Endothelial cell of umbilical vein (primary cell): ENCODE results near the gene SIVA1. TPM values are rescaled to one million over a fixed set of nuclear protein-coding genes. Genes with fewer than 3 reads are reported as not detected.

ENCODE experiments used
- BruUV-seq: library from RNA; stranded (reverse); fragments of 400-500 nt; replicated peaks from 2 replicates; lab custom pipeline; 2021; lab: Mats Ljungman, UMichigan
- CTCF ChIA-PET: fragments of 300-600, 350-600 bp; sonication (Branson Sonifier 250); formaldehyde crosslinking; loops from one replicate; lab custom pipeline; 2021; ENCODE audit warnings: antibody characterized with exemption, inconsistent platforms; lab: Charles Lee
- POLR2A ChIA-PET: fragments of 300-600, 350-600 bp; sonication (Branson Sonifier 250); formaldehyde crosslinking; loops from one replicate; lab custom pipeline; 2021; ENCODE audit warnings: antibody characterized with exemption, inconsistent platforms; lab: Charles Lee
- DNase-seq: peaks from one replicate; pipeline ENCODE4 v3.0.0-alpha.2; 2011; ENCODE audit warnings: low read depth, low spot score
- FAIRE-seq: peaks from 2 replicates; lab custom pipeline; 2011; peaks lifted over from hg19 to GRCh38; lab: Jason Lieb, UNC
- H2AFZ ChIP-seq: 2 replicates; pipeline ENCODE4 v1.6.0; 2012; ENCODE audit warnings: low read depth, low read length, control low read depth, inconsistent platforms
- H3K27ac ChIP-seq: 2 replicates; pipeline ENCODE4 v1.5.1; 2011; ENCODE audit warnings: low read depth, mild to moderate bottlenecking, control low read depth, low read length, moderate library complexity; ENCODE audit not compliant: insufficient read depth
- H3K27me3 ChIP-seq, 2 experiments: 2 replicates each; pipeline versions ENCODE4 v1.6.0 to v1.6.1; 2011; ENCODE audit warnings: low read length in 2 of 2, mixed read lengths in 1 of 2; ENCODE audit not compliant: control insufficient read depth in 2 of 2, insufficient read depth in 2 of 2
- H3K36me3 ChIP-seq, 2 experiments: 2 replicates in 1 of 2; 3 replicates in 1 of 2; pipeline ENCODE4 v1.5.1; 2011; ENCODE audit warnings: low read length in 2 of 2, mild to moderate bottlenecking in 1 of 2, moderate library complexity in 1 of 2; ENCODE audit not compliant: control insufficient read depth in 2 of 2, insufficient read depth in 2 of 2; ENCODE audit errors: extremely low read depth in 1 of 2
- H3K4me1 ChIP-seq: 3 replicates; pipeline ENCODE4 v1.5.1; 2011; ENCODE audit warnings: mild to moderate bottlenecking, low read length; ENCODE audit not compliant: control insufficient read depth, insufficient read depth; ENCODE audit errors: extremely low read depth
- H3K4me2 ChIP-seq: 2 replicates; pipeline ENCODE4 v1.6.1; 2011; ENCODE audit warnings: low read length, control low read depth, mixed read lengths; ENCODE audit not compliant: insufficient read depth
- H3K4me3 ChIP-seq, 3 experiments: fragments of 200-600 bp in 1 of 3; sonication (generic), shearing (Covaris generic) in 1 of 3; replicated peaks in 1 of 3; 2 replicates each; pipeline ENCODE4 v1.5.1; 2011 to 2016; ENCODE audit warnings: control low read depth in 3 of 3, low read length in 3 of 3, mild to moderate bottlenecking in 2 of 3, inconsistent platforms in 1 of 3, low read depth in 1 of 3, moderate library complexity in 1 of 3; ENCODE audit not compliant: insufficient read depth in 1 of 3
- H3K79me2 ChIP-seq: 2 replicates; pipeline ENCODE4 v1.6.0; 2012; ENCODE audit warnings: low read length, inconsistent platforms; ENCODE audit not compliant: control insufficient read depth, insufficient read depth
- H3K9ac ChIP-seq: replicated peaks from 2 replicates; pipeline ENCODE3; 2011; ENCODE audit warnings: low read length, control low read depth; ENCODE audit not compliant: insufficient read depth; ENCODE audit errors: extremely low read depth
- H3K9me1 ChIP-seq: replicated peaks from 3 replicates; pipeline ENCODE4 v1.6.0; 2011; ENCODE audit warnings: mild to moderate bottlenecking, low read length; ENCODE audit not compliant: control insufficient read depth, insufficient read depth; ENCODE audit errors: extremely low read depth
- H3K9me3 ChIP-seq: replicated peaks from 2 replicates; pipeline ENCODE4 v1.5.1; 2012; ENCODE audit warnings: low read length, inconsistent platforms; ENCODE audit not compliant: control insufficient read depth, insufficient read depth
- H4K20me1 ChIP-seq: replicated peaks from 2 replicates; pipeline ENCODE3; 2011; ENCODE audit warnings: mild to moderate bottlenecking, low read length; ENCODE audit not compliant: control insufficient read depth, insufficient read depth; ENCODE audit errors: extremely low read depth
- EZH2 ChIP-seq: IDR thresholded peaks from 2 replicates; pipeline ENCODE4 v1.6.1; 2012; ENCODE audit warnings: borderline replicate concordance, low read depth, mild to moderate bottlenecking, moderate library complexity, low read length, inconsistent platforms; ENCODE audit not compliant: severe bottlenecking
- FOS ChIP-seq: IDR thresholded peaks from 2 replicates; pipeline ENCODE4 v1.6.1; 2011; ENCODE audit warnings: mild to moderate bottlenecking, low read length, moderate library complexity, borderline replicate concordance; ENCODE audit not compliant: insufficient read depth
- GATA2 ChIP-seq: IDR thresholded peaks from 2 replicates; pipeline ENCODE4 v1.7.0; 2011; ENCODE audit warnings: low read depth, mild to moderate bottlenecking, moderate library complexity, mixed read lengths, low read length; ENCODE audit not compliant: insufficient read length, insufficient read depth
- JUN ChIP-seq: IDR thresholded peaks from 2 replicates; pipeline ENCODE4 v1.6.1; 2011; ENCODE audit warnings: borderline replicate concordance, low read depth; ENCODE audit not compliant: insufficient read length, insufficient read depth
- MYC ChIP-seq: IDR thresholded peaks from one replicate; pipeline ENCODE4 v1.6.1; 2011; ENCODE audit warnings: mild to moderate bottlenecking, low read depth, low read length
- POLR2A ChIP-seq: IDR thresholded peaks from 2 replicates; pipeline ENCODE4 v1.6.1; 2012; ENCODE audit warnings: low read depth, mild to moderate bottlenecking, control low read depth, low read length
- POLR2AphosphoS5 ChIP-seq: IDR thresholded peaks from 2 replicates; pipeline ENCODE4 v1.6.1; 2012; ENCODE audit warnings: low read depth, mild to moderate bottlenecking, control low read depth, low read length, moderate library complexity; ENCODE audit not compliant: insufficient read depth
- dilution Hi-C: fragments of 300-500 bp; cut with MboI; formaldehyde crosslinking; loops from one replicate; pipeline ENCODE4 v1.15.0; 2019; ENCODE audit warnings: low sequenced_read_pairs; ENCODE audit not compliant: extremely low pct_ligation_motif_present
- intact Hi-C: fragments of 100-400 bp; cut with micrococcal nuclease; formaldehyde crosslinking; loops from one replicate; pipeline ENCODE4 v1.10.0; 2022
- polyA plus RNA-seq, 4 experiments: library from polyadenylated mRNA; depleted of rRNA in 3 of 4; stranded (reverse) in 3 of 4; unstranded in 1 of 4; fragments of >200 nt; gene quantifications; 2 replicates each; pipeline versions ENCODE4 v1.2.1 to v1.2.3, GENCODE V29; 2011 to 2012; ENCODE audit warnings: missing spikeins in 1 of 4
- total RNA-seq: library from RNA; stranded (reverse); gene quantifications from 2 replicates; pipeline ENCODE4 v1.2.3, GENCODE V29; 2021
- TF ChIP-seq, protein P1 (sequence below): IDR thresholded peaks from 2 replicates; pipeline ENCODE4 v1.6.1; 2011; ENCODE audit not compliant: insufficient read depth, insufficient read length
- TF ChIP-seq, protein P2 (sequence below), 2 donors: IDR thresholded peaks; 1 replicate in 1 of 2; 2 replicates in 1 of 2; pipeline ENCODE4 v1.5.1; 2011; ENCODE audit warnings: low read length in 2 of 2, mild to moderate bottlenecking in 2 of 2, moderate library complexity in 2 of 2, control low read depth in 1 of 2, inconsistent platforms in 1 of 2, low read depth in 1 of 2; ENCODE audit not compliant: insufficient read depth in 1 of 2; ENCODE audit errors: extremely low read depth in 1 of 2

Gene SIVA1
- total and polyA plus RNA-seq, 2 donors (not counting 3 experiments of a cell fraction or from before 2014, with no cell fraction given) = 101 to 299 TPM

- DNase-seq = no peak
- CTCF ChIA-PET = no interaction called here
- H4K20me1 ChIP-seq = no peaks in the 10 kb centered on the region
- H3K27me3 ChIP-seq = no peaks in the 10 kb centered on the region
- no peaks in the 10 kb centered on the region for H3K4me1 ChIP-seq
- dilution Hi-C loops = no loop called here
- no peaks in the 10 kb centered on the region for H3K79me2 ChIP-seq
- FAIRE-seq = no peak
- BruUV-seq = no TSS peak
- H3K9ac ChIP-seq = no peak overlapping the region
- POLR2A ChIA-PET = no interaction called here
- H3K9me1 ChIP-seq = no peaks in the 10 kb centered on the region
- intact Hi-C loops = no loop called here
- H2AFZ ChIP-seq = no peak overlapping the region
- no peak for TF ChIP-seq POLR2AphosphoS5
- TF ChIP-seq FOS = no peak
- no peak for TF ChIP-seq MYC
- TF ChIP-seq, protein P1, sequence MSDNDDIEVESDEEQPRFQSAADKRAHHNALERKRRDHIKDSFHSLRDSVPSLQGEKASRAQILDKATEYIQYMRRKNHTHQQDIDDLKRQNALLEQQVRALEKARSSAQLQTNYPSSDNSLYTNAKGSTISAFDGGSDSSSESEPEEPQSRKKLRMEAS = no peak
- no peak for TF ChIP-seq POLR2A
- TF ChIP-seq GATA2 = no peak
- TF ChIP-seq JUN = no peak
- TF ChIP-seq EZH2 = no peak
- TF ChIP-seq, protein P2, sequence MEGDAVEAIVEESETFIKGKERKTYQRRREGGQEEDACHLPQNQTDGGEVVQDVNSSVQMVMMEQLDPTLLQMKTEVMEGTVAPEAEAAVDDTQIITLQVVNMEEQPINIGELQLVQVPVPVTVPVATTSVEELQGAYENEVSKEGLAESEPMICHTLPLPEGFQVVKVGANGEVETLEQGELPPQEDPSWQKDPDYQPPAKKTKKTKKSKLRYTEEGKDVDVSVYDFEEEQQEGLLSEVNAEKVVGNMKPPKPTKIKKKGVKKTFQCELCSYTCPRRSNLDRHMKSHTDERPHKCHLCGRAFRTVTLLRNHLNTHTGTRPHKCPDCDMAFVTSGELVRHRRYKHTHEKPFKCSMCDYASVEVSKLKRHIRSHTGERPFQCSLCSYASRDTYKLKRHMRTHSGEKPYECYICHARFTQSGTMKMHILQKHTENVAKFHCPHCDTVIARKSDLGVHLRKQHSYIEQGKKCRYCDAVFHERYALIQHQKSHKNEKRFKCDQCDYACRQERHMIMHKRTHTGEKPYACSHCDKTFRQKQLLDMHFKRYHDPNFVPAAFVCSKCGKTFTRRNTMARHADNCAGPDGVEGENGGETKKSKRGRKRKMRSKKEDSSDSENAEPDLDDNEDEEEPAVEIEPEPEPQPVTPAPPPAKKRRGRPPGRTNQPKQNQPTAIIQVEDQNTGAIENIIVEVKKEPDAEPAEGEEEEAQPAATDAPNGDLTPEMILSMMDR (IDR thresholded peaks at IDR 0.05; ENCODE audit: extremely low read depth in 1 of 2, insufficient read depth in 1 of 2, low read depth in 1 of 2, low read length in 2 of 2) = no peak
- H3K4me2 ChIP-seq = no peak overlapping the region
- H3K4me3 ChIP-seq = no peak overlapping the region
- H3K27ac ChIP-seq = no peak overlapping the region
- H3K36me3 ChIP-seq = no peaks in the 10 kb centered on the region
- no peaks in the 10 kb centered on the region for H3K9me3 ChIP-seq
Observed at GRCh38 chr14:104746071-104746545, 6.8 kb upstream of the SIVA1 start.
